ENCODE data around the gene GDF2. TPM values are rescaled to one million over a fixed set of nuclear protein-coding genes. Genes with fewer than 3 reads are reported as not detected.
A peak's percentile ranks its signal among the peaks of the same experiment; 100 is the strongest.

The GDF2 gene
- polyA plus RNA-seq, 4 donors: not detected

- DNase-seq (ENCODE audit: low read depth in 4 of 4, low spot score in 3 of 4): no peak
These were observed 9.7 kb downstream of the GDF2 start for GRCh38 chr10:47331954-47332353.

GRCh38 chr10:47332371-47332770 is 10.1 kb downstream of the GDF2 start:
- no peak for DNase-seq (ENCODE audit: low read depth in 4 of 4, low spot score in 3 of 4)

- DNase-seq (ENCODE audit: low read depth in 4 of 4, low spot score in 3 of 4): no peak
These were observed 10.7 kb downstream of the GDF2 start for GRCh38 chr10:47332946-47333345.

- DNase-seq (ENCODE audit: low read depth in 4 of 4, low spot score in 3 of 4): no peak
These were observed 11.3 kb downstream of the GDF2 start for GRCh38 chr10:47333532-47333931.

- no peak for DNase-seq (ENCODE audit: low read depth in 4 of 4, low spot score in 3 of 4)
These were observed 12.4 kb downstream of the GDF2 start for GRCh38 chr10:47334466-47335295.

GRCh38 chr10:47335906-47336305 is 13.7 kb downstream of the GDF2 start:
- DNase-seq (ENCODE audit: low read depth in 4 of 4, low spot score in 3 of 4): no peak

- no peak for DNase-seq (ENCODE audit: low read depth in 4 of 4, low spot score in 3 of 4)
These were observed 14.3 kb downstream of the GDF2 start for GRCh38 chr10:47336387-47337134.

GRCh38 chr10:47337310-47337709 is 15.1 kb downstream of the GDF2 start:
- DNase-seq (ENCODE audit: low read depth in 4 of 4, low spot score in 3 of 4): no peak

GRCh38 chr10:47339186-47339735 is 17.0 kb downstream of the GDF2 start:
- DNase-seq (ENCODE audit: low read depth in 4 of 4, low spot score in 3 of 4): no peak

GRCh38 chr10:47339759-47340607 is 17.7 kb downstream of the GDF2 start:
- no peak for DNase-seq (ENCODE audit: low read depth in 4 of 4, low spot score in 3 of 4)

- DNase-seq (ENCODE audit: low read depth in 4 of 4, low spot score in 3 of 4): peak; percentile 17 to 39 (median 20)
These were observed 18.4 kb downstream of the GDF2 start for GRCh38 chr10:47340608-47341170.

- DNase-seq (ENCODE audit: low read depth in 4 of 4, low spot score in 3 of 4): no peak
These were observed 23.0 kb downstream of the GDF2 start for GRCh38 chr10:47344996-47345870.

- DNase-seq (ENCODE audit: low read depth in 4 of 4, low spot score in 3 of 4): no peak
These were observed 24.5 kb downstream of the GDF2 start for GRCh38 chr10:47346581-47347302.

GRCh38 chr10:47347303-47347675 is 25.0 kb downstream of the GDF2 start:
- DNase-seq (ENCODE audit: low read depth in 4 of 4, low spot score in 3 of 4): no peak

- DNase-seq (ENCODE audit: low read depth in 4 of 4, low spot score in 3 of 4): no peak
These were observed 25.9 kb downstream of the GDF2 start, which contains the start of gene RBP3 for GRCh38 chr10:47348138-47348651. Gene RBP3 (plus strand): TSS chr10:47348363. CDS start chr10:47348485, 122 bp downstream.

GRCh38 chr10:47348661-47349470 is 26.6 kb downstream of the GDF2 start:
- no peak for DNase-seq (ENCODE audit: low read depth in 4 of 4, low spot score in 3 of 4)

GRCh38 chr10:47349516-47349915 is 27.3 kb downstream of the GDF2 start:
- DNase-seq (ENCODE audit: low read depth in 4 of 4, low spot score in 3 of 4): no peak

- no peak for DNase-seq (ENCODE audit: low read depth in 4 of 4, low spot score in 3 of 4)
These were observed 27.7 kb downstream of the GDF2 start for GRCh38 chr10:47349941-47350371.

Data from right renal pelvis (tissue), 4 donors.